K562 (cell line): Measurements from ENCODE around the gene TCAF1. TPM values are rescaled to one million over a fixed set of nuclear protein-coding genes. Genes with fewer than 3 reads are reported as not detected.

Experiments
- ARID2 ChIP-seq: fragments of 450-650 bp; IDR thresholded peaks from 2 replicates; pipeline ENCODE4 v1.6.1; 2017; ENCODE audit warnings: antibody characterized with exemption, mild to moderate bottlenecking
- CHD2 ChIP-seq: IDR thresholded peaks from 2 replicates; pipeline ENCODE4 v1.6.1; 2011; ENCODE audit warnings: low read depth, low read length
- GTF2A2 ChIP-seq: IDR thresholded peaks from 2 replicates; pipeline ENCODE4 v1.6.1; 2016; ENCODE audit warnings: mild to moderate bottlenecking, missing genetic modification characterization, missing compliant biosample characterization
- HINFP ChIP-seq: fragments of 450-650 bp; conservative IDR thresholded peaks from 2 replicates; pipeline ENCODE4 v1.6.1; 2016; ENCODE audit warnings: missing genetic modification characterization, low read depth, mild to moderate bottlenecking, control low read depth, missing compliant biosample characterization
- HMGXB4 ChIP-seq: sonication (generic); formaldehyde crosslinking; IDR thresholded peaks from 2 replicates; pipeline ENCODE4 v1.8.1; 2023; ENCODE audit warnings: mild to moderate bottlenecking, missing genetic modification reagents
- PHF21A ChIP-seq: fragments of 450-650 bp; IDR thresholded peaks from 2 replicates; pipeline ENCODE4 v1.6.1; 2017; ENCODE audit warnings: low read depth, borderline replicate concordance
- RREB1 ChIP-seq: fragments of 250-450 bp; sonication (Bioruptor Pico); IDR thresholded peaks from 2 replicates; pipeline ENCODE4 v1.4.0; 2020
- TFAP4 ChIP-seq: sonication (generic); formaldehyde crosslinking; IDR thresholded peaks from 2 replicates; pipeline ENCODE4 v1.8.0; 2022; ENCODE audit warnings: missing genetic modification reagents, mild to moderate bottlenecking, moderate library complexity, borderline replicate concordance
- ZNF232 ChIP-seq: sonication (generic); formaldehyde crosslinking; IDR thresholded peaks from 2 replicates; pipeline ENCODE4 v1.8.0; 2022; ENCODE audit warnings: mild to moderate bottlenecking, missing genetic modification reagents
- ZNF3 ChIP-seq: fragments of 250-450 bp; sonication (Bioruptor Pico); IDR thresholded peaks from 2 replicates; pipeline ENCODE4 v1.5.0; 2021; ENCODE audit warnings: mild to moderate bottlenecking, moderate library complexity
- polyA plus RNA-seq, 8 experiments: library from polyadenylated mRNA; depleted of rRNA in 4 of 8; stranded (reverse) in 5 of 8; unstranded in 3 of 8; fragments of >200 nt; fragmentation: Nextera tagmentation in 2 of 8; fragmentation: Illumina TruSeq in 1 of 8; extraction: Ambion mirVana in 2 of 8; extraction: Trizol in 1 of 8; gene quantifications; 2 replicates each; pipeline versions ENCODE4 v1.2.1 to v1.2.3, GENCODE V29; 2011 to 2014; ENCODE audit warnings: inconsistent platforms in 1 of 8, missing spikeins in 1 of 8
- total RNA-seq, 7 experiments: library from RNA; depleted of rRNA in 6 of 7; stranded (reverse); fragments of >200 nt in 6 of 7; fragmentation: Illumina TruSeq in 2 of 7; extraction: Trizol in 2 of 7; gene quantifications; 2 replicates each; pipeline versions ENCODE4 v1.2.1 to v1.2.3, GENCODE V29; 2011 to 2021; ENCODE audit warnings: low replicate concordance in 1 of 7
- TF ChIP-seq, protein P1 (sequence below): fragments of 250-450 bp; sonication (Bioruptor Pico); IDR thresholded peaks from 2 replicates; pipeline ENCODE4 v1.4.0; 2020; ENCODE audit warnings: mild to moderate bottlenecking, moderate library complexity
- TF ChIP-seq, protein P2 (sequence below): fragments of 250-450 bp; sonication (Bioruptor Pico); IDR thresholded peaks from 2 replicates; pipeline ENCODE4 v1.5.1; 2021; ENCODE audit warnings: mild to moderate bottlenecking

The TCAF1 gene
- total and polyA plus RNA-seq, 9 of the 15 experiments (the other 6 are each of a cell fraction or from before 2014, with no cell fraction given) = 6.2 to 52.2 (median 24.4) TPM

GRCh38 chr7:143901332-143901667 is 676 bp downstream of the TCAF1 start (continued):
- no peak for TF ChIP-seq HINFP (tag)
- TF ChIP-seq, protein P1, sequence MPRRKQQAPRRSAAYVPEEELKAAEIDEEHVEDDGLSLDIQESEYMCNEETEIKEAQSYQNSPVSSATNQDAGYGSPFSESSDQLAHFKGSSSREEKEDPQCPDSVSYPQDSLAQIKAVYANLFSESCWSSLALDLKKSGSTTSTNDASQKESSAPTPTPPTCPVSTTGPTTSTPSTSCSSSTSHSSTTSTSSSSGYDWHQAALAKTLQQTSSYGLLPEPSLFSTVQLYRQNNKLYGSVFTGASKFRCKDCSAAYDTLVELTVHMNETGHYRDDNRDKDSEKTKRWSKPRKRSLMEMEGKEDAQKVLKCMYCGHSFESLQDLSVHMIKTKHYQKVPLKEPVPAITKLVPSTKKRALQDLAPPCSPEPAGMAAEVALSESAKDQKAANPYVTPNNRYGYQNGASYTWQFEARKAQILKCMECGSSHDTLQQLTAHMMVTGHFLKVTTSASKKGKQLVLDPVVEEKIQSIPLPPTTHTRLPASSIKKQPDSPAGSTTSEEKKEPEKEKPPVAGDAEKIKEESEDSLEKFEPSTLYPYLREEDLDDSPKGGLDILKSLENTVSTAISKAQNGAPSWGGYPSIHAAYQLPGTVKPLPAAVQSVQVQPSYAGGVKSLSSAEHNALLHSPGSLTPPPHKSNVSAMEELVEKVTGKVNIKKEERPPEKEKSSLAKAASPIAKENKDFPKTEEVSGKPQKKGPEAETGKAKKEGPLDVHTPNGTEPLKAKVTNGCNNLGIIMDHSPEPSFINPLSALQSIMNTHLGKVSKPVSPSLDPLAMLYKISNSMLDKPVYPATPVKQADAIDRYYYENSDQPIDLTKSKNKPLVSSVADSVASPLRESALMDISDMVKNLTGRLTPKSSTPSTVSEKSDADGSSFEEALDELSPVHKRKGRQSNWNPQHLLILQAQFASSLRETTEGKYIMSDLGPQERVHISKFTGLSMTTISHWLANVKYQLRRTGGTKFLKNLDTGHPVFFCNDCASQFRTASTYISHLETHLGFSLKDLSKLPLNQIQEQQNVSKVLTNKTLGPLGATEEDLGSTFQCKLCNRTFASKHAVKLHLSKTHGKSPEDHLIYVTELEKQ (CRISPR knock-in tag) = no peak
- 0 out of 2 replicates have a peak, but pooled peaks have one; percentile 24 for TF ChIP-seq ARID2
- no peak for TF ChIP-seq RREB1 (CRISPR knock-in tag)
- TF ChIP-seq TFAP4 (CRISPR knock-in tag) = peak; percentile 93; the same call in 1 of the 2 replicates
- TF ChIP-seq, protein P2, sequence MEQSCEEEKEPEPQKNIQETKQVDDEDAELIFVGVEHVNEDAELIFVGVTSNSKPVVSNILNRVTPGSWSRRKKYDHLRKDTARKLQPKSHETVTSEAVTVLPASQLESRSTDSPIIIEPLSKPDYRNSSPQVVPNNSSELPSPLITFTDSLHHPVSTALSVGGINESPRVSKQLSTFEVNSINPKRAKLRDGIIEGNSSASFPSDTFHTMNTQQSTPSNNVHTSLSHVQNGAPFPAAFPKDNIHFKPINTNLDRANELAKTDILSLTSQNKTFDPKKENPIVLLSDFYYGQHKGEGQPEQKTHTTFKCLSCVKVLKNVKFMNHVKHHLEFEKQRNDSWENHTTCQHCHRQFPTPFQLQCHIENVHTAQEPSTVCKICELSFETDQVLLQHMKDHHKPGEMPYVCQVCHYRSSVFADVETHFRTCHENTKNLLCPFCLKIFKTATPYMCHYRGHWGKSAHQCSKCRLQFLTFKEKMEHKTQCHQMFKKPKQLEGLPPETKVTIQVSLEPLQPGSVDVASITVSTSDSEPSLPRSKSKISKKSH = no peak
- no peak for TF ChIP-seq ZNF232 (CRISPR knock-in tag)
- TF ChIP-seq HMGXB4 (CRISPR knock-in tag) = 0 out of 2 replicates have a peak, but pooled peaks have one; percentile 17
- TF ChIP-seq GTF2A2 (tag) = no peak
- 0 out of 2 replicates have a peak, but pooled peaks have one; percentile 8 for TF ChIP-seq CHD2
- no peak for TF ChIP-seq PHF21A
- TF ChIP-seq ZNF3 (CRISPR knock-in tag) = no peak
- TF ChIP-seq, all 486 proteins: peak for 10
